Endothelial cell (in vitro differentiated cells): ENCODE measurements around the gene RGS14. TPM values are rescaled to one million over a fixed set of nuclear protein-coding genes. Genes with fewer than 3 reads are reported as not detected.

Source experiments
- DNase-seq: peaks from one replicate; pipeline ENCODE4 v3.0.0; 2021; ENCODE audit warnings: low spot score
- H3K27ac Mint-ChIP-seq: one replicate; pipeline ENCODE4 v1.8.0; 2021; ENCODE audit warnings: mixed read lengths, inconsistent platforms; ENCODE audit not compliant: unreplicated experiment
- H3K27me3 Mint-ChIP-seq: one replicate; pipeline ENCODE4 v1.8.0; 2021; ENCODE audit warnings: mild to moderate bottlenecking, moderate library complexity, mixed read lengths, inconsistent platforms; ENCODE audit not compliant: unreplicated experiment
- H3K36me3 Mint-ChIP-seq: one replicate; pipeline ENCODE4 v1.8.0; 2021; ENCODE audit warnings: mild to moderate bottlenecking, low read depth, mixed read lengths, inconsistent platforms; ENCODE audit not compliant: unreplicated experiment
- H3K4me1 Mint-ChIP-seq: one replicate; pipeline ENCODE4 v1.8.0; 2021; ENCODE audit warnings: mild to moderate bottlenecking, mixed read lengths, inconsistent platforms; ENCODE audit not compliant: unreplicated experiment
- H3K4me3 Mint-ChIP-seq: one replicate; pipeline ENCODE4 v1.8.0; 2021; ENCODE audit warnings: mild to moderate bottlenecking, mixed read lengths, inconsistent platforms; ENCODE audit not compliant: unreplicated experiment
- H3K9me3 Mint-ChIP-seq: one replicate; pipeline ENCODE4 v1.8.0; 2021; ENCODE audit warnings: mixed read lengths, inconsistent platforms; ENCODE audit not compliant: unreplicated experiment
- total RNA-seq: library from RNA; stranded (reverse); fragmentation: NEBNext Ultra II Directional; extraction: Animal tissue kit (Norgen Biotek cat#: 25700); gene quantifications from one replicate; pipeline ENCODE4 v1.2.1, GENCODE V29; 2021; ENCODE audit not compliant: unreplicated experiment
- TF ChIP-seq, protein P1 (sequence below): fragments of 200-600 bp; sonication (generic); IDR thresholded peaks from one replicate; pipeline ENCODE4 v1.5.0; 2021; ENCODE audit warnings: antibody characterized with exemption; ENCODE audit not compliant: unreplicated experiment

RGS14 gene
- total RNA-seq, 1 donor from 2014 or later, result 21.8 TPM

DNA sequence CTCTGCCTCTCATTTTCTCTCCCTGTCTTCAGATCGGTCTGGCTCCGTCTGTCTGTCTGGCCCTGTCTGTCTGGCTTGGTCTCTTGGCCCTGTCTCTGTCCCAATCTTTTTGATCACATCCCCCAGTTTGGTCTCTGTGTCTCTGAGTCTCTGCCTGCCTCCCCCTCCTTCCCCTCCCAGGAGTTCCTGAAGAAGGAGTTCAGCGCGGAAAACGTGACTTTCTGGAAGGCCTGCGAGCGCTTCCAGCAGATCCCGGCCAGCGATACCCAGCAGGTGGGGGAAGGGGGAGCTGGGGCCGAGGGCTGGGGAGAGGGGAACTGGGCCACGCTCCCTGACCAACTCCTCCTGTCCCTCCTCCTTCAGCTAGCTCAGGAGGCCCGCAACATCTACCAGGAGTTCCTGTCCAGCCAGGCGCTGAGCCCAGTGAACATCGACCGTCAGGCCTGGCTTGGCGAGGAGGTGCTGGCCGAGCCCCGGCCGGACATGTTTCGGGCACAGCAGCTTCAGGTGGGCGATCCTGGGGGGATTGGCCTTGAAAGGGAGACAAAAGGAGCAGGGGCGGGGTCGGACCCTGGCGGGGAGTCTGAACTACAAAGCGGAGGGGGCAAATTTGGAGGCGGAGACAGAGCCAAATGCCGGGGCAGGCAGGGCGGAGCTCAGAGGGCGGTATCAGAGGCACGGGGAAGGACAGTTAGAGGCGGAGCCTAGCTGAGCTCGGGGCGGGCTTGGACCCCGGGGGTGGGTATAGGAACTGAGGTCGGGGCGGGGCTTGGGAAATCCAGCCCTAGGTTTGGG lies 9.0 kb downstream of the RGS14 start:
- peaks cover 5% of the 10 kb centered on the region for H3K36me3 Mint-ChIP-seq
- peaks cover 16% of the 10 kb centered on the region for H3K4me1 Mint-ChIP-seq
- peak; percentile 83 for DNase-seq
- H3K4me3 Mint-ChIP-seq, result peak overlapping the region; percentile 88
- H3K9me3 Mint-ChIP-seq, result no peaks in the 10 kb centered on the region
- peak overlapping the region; percentile 86 for H3K27ac Mint-ChIP-seq
- TF ChIP-seq, protein P1, sequence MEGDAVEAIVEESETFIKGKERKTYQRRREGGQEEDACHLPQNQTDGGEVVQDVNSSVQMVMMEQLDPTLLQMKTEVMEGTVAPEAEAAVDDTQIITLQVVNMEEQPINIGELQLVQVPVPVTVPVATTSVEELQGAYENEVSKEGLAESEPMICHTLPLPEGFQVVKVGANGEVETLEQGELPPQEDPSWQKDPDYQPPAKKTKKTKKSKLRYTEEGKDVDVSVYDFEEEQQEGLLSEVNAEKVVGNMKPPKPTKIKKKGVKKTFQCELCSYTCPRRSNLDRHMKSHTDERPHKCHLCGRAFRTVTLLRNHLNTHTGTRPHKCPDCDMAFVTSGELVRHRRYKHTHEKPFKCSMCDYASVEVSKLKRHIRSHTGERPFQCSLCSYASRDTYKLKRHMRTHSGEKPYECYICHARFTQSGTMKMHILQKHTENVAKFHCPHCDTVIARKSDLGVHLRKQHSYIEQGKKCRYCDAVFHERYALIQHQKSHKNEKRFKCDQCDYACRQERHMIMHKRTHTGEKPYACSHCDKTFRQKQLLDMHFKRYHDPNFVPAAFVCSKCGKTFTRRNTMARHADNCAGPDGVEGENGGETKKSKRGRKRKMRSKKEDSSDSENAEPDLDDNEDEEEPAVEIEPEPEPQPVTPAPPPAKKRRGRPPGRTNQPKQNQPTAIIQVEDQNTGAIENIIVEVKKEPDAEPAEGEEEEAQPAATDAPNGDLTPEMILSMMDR, result no peak
- peaks cover 20% of the 10 kb centered on the region for H3K27me3 Mint-ChIP-seq

DNA sequence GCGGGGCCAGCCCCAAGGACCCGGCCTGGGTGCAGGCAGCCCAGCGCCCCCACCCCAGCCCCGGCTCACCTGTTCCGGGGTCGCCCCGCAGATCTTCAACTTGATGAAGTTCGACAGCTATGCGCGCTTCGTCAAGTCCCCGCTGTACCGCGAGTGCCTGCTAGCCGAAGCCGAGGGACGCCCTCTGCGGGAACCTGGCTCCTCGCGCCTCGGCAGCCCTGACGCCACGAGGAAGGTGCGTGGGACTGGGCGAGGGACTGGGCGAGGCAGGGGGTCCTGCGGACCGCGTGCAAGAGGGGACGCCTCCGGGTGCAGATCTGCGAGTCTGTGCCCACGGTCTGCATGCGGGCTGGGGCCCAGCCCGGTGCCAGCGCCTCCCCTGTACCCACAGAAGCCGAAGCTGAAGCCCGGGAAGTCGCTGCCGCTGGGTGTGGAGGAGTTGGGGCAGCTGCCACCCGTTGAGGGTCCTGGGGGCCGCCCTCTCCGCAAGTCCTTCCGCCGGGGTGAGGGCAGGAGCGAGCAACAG lies 9.7 kb downstream of the RGS14 start:
- peaks cover 15% of the 10 kb centered on the region for H3K27me3 Mint-ChIP-seq
- no peaks in the 10 kb centered on the region for H3K9me3 Mint-ChIP-seq
- H3K36me3 Mint-ChIP-seq, result peaks cover 5% of the 10 kb centered on the region
- no peak overlapping the region for H3K4me3 Mint-ChIP-seq
- H3K27ac Mint-ChIP-seq, result no peak overlapping the region
- no peak for DNase-seq
- H3K4me1 Mint-ChIP-seq, result peaks cover 20% of the 10 kb centered on the region
- TF ChIP-seq, protein P1, result no peak

DNA sequence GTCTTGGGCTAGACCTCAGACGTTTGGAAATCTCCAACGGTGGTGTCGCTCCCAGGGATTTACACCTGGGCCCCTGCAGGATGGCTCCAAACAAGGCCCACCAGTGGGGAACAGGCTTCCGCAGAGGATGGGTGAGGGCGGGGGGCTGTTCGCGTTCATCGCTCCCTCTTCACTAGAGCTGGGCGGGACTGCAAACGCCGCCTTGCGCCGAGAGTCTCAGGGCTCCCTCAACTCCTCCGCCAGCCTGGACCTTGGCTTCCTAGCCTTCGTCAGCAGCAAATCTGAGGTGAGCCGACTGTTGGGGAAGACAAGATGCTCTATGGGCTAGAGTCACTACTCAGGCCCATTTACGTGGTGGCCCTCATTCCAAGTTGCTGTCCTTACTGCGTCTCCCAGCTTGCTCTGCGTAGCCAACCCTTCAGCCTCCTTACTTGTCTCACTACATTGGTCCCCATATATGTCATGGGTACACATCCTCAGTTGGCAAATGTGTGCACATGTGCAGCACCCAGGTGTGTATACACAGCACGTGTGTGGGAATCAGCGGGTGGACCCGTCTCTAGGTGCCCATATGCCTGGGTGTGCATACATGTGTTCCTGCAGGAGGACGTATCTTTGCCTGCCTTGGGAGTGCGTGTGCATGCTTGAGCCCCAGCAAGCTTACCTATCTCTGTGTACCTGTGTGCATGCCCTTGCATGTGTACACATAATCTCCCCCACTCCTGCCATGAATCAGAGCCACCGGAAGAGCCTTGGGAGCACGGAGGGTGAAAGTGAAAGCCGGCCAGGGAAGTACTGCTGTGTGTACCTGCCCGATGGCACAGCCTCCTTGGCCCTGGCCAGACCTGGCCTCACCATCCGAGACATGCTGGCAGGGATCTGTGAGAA lies 10.5 kb downstream of the RGS14 start:
- DNase-seq, result no peak
- Mint-ChIP-seq H3K9me3 (no peaks in the 10 kb centered on the region), H3K4me3 (peak overlapping the region; percentile 8), H3K36me3 (peaks cover 5% of the 10 kb centered on the region), H3K27me3 (peaks cover 16% of the 10 kb centered on the region), H3K27ac (no peak overlapping the region), H3K4me1 (peaks cover 27% of the 10 kb centered on the region)
- TF ChIP-seq, protein P1, result no peak

DNA sequence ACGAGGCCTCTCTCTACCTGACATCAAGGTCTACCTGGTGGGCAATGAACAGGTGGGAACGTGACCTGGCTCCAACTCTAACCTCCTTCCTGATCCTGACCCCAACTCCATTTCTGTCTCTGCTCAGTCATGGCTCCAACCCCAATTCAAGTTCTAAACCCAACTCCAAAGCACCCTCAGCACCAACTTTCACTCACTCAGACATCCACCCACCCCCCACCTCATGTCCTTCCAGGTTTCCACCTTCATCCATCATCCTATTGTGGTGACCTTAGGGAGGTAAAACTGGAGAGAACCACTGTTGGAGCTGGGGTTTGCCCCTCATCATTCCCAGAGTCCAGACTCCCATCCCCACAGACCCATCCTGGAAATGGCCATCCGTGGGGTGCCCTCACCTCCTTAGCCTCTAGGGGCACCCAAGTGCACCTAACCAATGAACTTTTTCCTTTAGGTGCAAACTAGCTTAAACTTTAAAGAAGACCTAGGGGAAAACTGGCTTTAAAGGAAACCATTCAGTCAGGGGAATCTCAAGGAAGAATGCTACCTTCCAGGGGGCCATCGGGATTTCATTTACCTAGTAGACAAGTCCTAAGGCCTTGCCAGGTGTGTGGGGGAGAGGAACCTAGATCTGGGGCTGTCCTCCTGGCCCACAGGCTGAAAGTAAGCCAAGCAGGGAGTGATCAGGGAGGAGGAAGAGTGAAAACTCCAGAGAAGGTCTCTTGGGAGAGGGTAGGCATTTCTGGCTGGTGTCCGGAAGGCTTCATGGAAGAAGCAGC lies 11.3 kb downstream of the RGS14 start:
- Mint-ChIP-seq H3K4me3 (peak overlapping the region; percentile 3), H3K4me1 (peaks cover 30% of the 10 kb centered on the region), H3K9me3 (no peaks in the 10 kb centered on the region), H3K27ac (no peak overlapping the region), H3K36me3 (peaks cover 5% of the 10 kb centered on the region), H3K27me3 (peaks cover 16% of the 10 kb centered on the region)
- TF ChIP-seq, protein P1, result peak; percentile 66
- peak; percentile 57 for DNase-seq
